H1 (cell line): ENCODE data around the gene APBB3. TPM values are rescaled to one million over a fixed set of nuclear protein-coding genes. Genes with fewer than 3 reads are reported as not detected.

Experiments used
- CTCF ChIA-PET: fragments of 300-600 bp; sonication (Branson Sonifier 250); formaldehyde crosslinking; loops from one replicate; lab custom pipeline; 2021; ENCODE audit not compliant: partially characterized antibody; lab: Charles Lee
- POLR2A ChIA-PET: fragments of 300-600 bp; sonication (Branson Sonifier 250); formaldehyde crosslinking; loops from one replicate; lab custom pipeline; 2021; ENCODE audit warnings: inconsistent platforms; ENCODE audit not compliant: partially characterized antibody; lab: Charles Lee
- DNase-seq, 2 experiments: peaks; one replicate each; pipeline versions ENCODE4 v3.0.0 to v3.0.0-alpha.2; 2010 to 2022; ENCODE audit warnings: low spot score in 2 of 2, low read depth in 1 of 2, mixed read lengths in 1 of 2
- FAIRE-seq: peaks from 2 replicates; lab custom pipeline; 2011; peaks lifted over from hg19 to GRCh38; lab: Jason Lieb, UNC
- H2AFZ ChIP-seq: 2 replicates; pipeline ENCODE4 v1.8.1; 2012; ENCODE audit warnings: low read length, inconsistent platforms
- H2AK5ac ChIP-seq: 2 replicates; pipeline ENCODE4 v1.6.1; 2013; ENCODE audit warnings: low read depth, low read length
- H2BK120ac ChIP-seq: replicated peaks from 2 replicates; pipeline ENCODE3; 2013; ENCODE audit warnings: low read depth, low read length, inconsistent platforms
- H2BK12ac ChIP-seq: 2 replicates; pipeline ENCODE4 v1.6.1; 2013; ENCODE audit warnings: low read depth, low read length
- H2BK15ac ChIP-seq: 2 replicates; pipeline ENCODE4 v1.6.1; 2013; ENCODE audit warnings: low read length
- H2BK20ac ChIP-seq: 2 replicates; pipeline ENCODE4 v1.6.1; 2013; ENCODE audit warnings: low read length
- H2BK5ac ChIP-seq: 2 replicates; pipeline ENCODE4 v1.6.1; 2013; ENCODE audit warnings: low read depth, low read length
- H3K14ac ChIP-seq: 2 replicates; pipeline ENCODE4 v1.6.1; 2013; ENCODE audit warnings: inconsistent platforms; ENCODE audit not compliant: insufficient read length
- H3K18ac ChIP-seq: 2 replicates; pipeline ENCODE4 v1.6.1; 2013; ENCODE audit warnings: low read length; ENCODE audit errors: extremely low read depth
- H3K23ac ChIP-seq: 2 replicates; pipeline ENCODE4 v1.6.1; 2013; ENCODE audit warnings: inconsistent platforms; ENCODE audit not compliant: insufficient read length
- H3K23me2 ChIP-seq: 2 replicates; pipeline ENCODE4 v1.6.1; 2013; ENCODE audit warnings: low read depth, low read length
- H3K27ac ChIP-seq: 2 replicates; pipeline ENCODE4 v1.6.1; 2011; ENCODE audit warnings: low read depth, low read length, inconsistent platforms
- H3K27me3 ChIP-seq, 4 experiments: replicated peaks in 1 of 4; 1 replicate in 1 of 4; 2 replicates in 3 of 4; pipeline versions ENCODE4 v1.6.1 to v1.8.1; 2011 to 2013; ENCODE audit warnings: low read length in 3 of 4, mild to moderate bottlenecking in 3 of 4, inconsistent platforms in 2 of 4, mixed read lengths in 2 of 4, moderate library complexity in 1 of 4; ENCODE audit not compliant: control insufficient read depth in 3 of 4, insufficient read depth in 3 of 4; ENCODE audit errors: extremely low read depth in 1 of 4
- H3K36me3 ChIP-seq, 4 experiments: 2 replicates each; pipeline versions ENCODE4 v1.6.1 to v1.8.1; 2011 to 2013; ENCODE audit warnings: mild to moderate bottlenecking in 4 of 4, low read length in 3 of 4, moderate library complexity in 2 of 4, control low read depth in 1 of 4, inconsistent platforms in 1 of 4; ENCODE audit not compliant: insufficient read depth in 4 of 4, control insufficient read depth in 2 of 4
- H3K4ac ChIP-seq: replicated peaks from 2 replicates; pipeline ENCODE3; 2013; ENCODE audit warnings: low read length, low read depth, mixed read lengths, inconsistent platforms; ENCODE audit not compliant: insufficient read length
- H3K4me1 ChIP-seq, 4 experiments: replicated peaks in 1 of 4; 1 replicate in 1 of 4; 2 replicates in 3 of 4; pipeline versions ENCODE4 v1.6.1 to v1.8.1; 2011 to 2013; ENCODE audit warnings: low read length in 3 of 4, inconsistent platforms in 2 of 4, mixed read lengths in 1 of 4; ENCODE audit not compliant: insufficient read depth in 4 of 4, control insufficient read depth in 3 of 4
- H3K4me2 ChIP-seq, 2 experiments: 2 replicates each; pipeline versions ENCODE4 v1.6.1 to v1.8.1; 2011 to 2013; ENCODE audit warnings: low read depth in 2 of 2, low read length in 2 of 2, control low read depth in 1 of 2, inconsistent platforms in 1 of 2, mild to moderate bottlenecking in 1 of 2; ENCODE audit not compliant: insufficient read depth in 1 of 2
- H3K4me3 ChIP-seq, 4 experiments: fragments of 200-600, 300-600 bp in 1 of 4; sonication (generic), shearing (Covaris generic), sonication (Bioruptor Twin) in 1 of 4; 2 replicates each; pipeline versions ENCODE4 v1.5.1 to v1.8.1; 2011 to 2016; ENCODE audit warnings: low read length in 4 of 4, low read depth in 3 of 4, control low read depth in 2 of 4, inconsistent platforms in 2 of 4, mild to moderate bottlenecking in 2 of 4, mixed read lengths in 1 of 4, moderate library complexity in 1 of 4; ENCODE audit not compliant: insufficient read depth in 2 of 4; ENCODE audit errors: extremely low read depth in 1 of 4
- H3K56ac ChIP-seq: replicated peaks from 2 replicates; pipeline ENCODE3; 2013; ENCODE audit warnings: low read depth, mild to moderate bottlenecking, mixed read lengths, low read length, inconsistent platforms; ENCODE audit not compliant: insufficient read length
- H3K79me1 ChIP-seq: 2 replicates; pipeline ENCODE4 v1.6.1; 2013; ENCODE audit warnings: low read depth, low read length, control low read depth
- H3K79me2 ChIP-seq, 2 experiments: 2 replicates each; pipeline versions ENCODE4 v1.6.1 to v1.8.1; 2012 to 2013; ENCODE audit warnings: low read length in 2 of 2, mild to moderate bottlenecking in 2 of 2, inconsistent platforms in 1 of 2; ENCODE audit not compliant: insufficient read depth in 2 of 2, control insufficient read depth in 1 of 2
- H3K9ac ChIP-seq, 4 experiments: replicated peaks in 1 of 4; 1 replicate in 1 of 4; 2 replicates in 3 of 4; pipeline versions ENCODE4 v1.6.1 to v1.8.1; 2011 to 2013; ENCODE audit warnings: low read depth in 3 of 4, low read length in 3 of 4, control low read depth in 2 of 4, mild to moderate bottlenecking in 2 of 4, moderate library complexity in 2 of 4, inconsistent platforms in 1 of 4; ENCODE audit errors: extremely low read depth in 1 of 4
- H3K9me3 ChIP-seq, 2 experiments: 2 replicates each; pipeline versions ENCODE4 v1.6.1 to v1.8.1; 2012 to 2013; ENCODE audit warnings: mild to moderate bottlenecking in 2 of 2, moderate library complexity in 2 of 2, control low read depth in 1 of 2, inconsistent platforms in 1 of 2, low read depth in 1 of 2, low read length in 1 of 2, mixed read lengths in 1 of 2; ENCODE audit not compliant: insufficient read depth in 2 of 2
- H4K20me1 ChIP-seq, 2 experiments: replicated peaks in 1 of 2; 2 replicates each; pipeline versions ENCODE3 to v1.8.1; 2011 to 2013; ENCODE audit warnings: inconsistent platforms in 2 of 2, low read length in 2 of 2, mild to moderate bottlenecking in 1 of 2; ENCODE audit not compliant: insufficient read depth in 2 of 2, control insufficient read depth in 1 of 2
- H4K5ac ChIP-seq: 2 replicates; pipeline ENCODE4 v1.6.1; 2013; ENCODE audit warnings: low read length, low read depth, mixed read lengths, inconsistent platforms; ENCODE audit not compliant: insufficient read length
- H4K8ac ChIP-seq: 2 replicates; pipeline ENCODE4 v1.8.0; 2013; ENCODE audit warnings: mild to moderate bottlenecking, moderate library complexity, low read length, inconsistent platforms; ENCODE audit not compliant: insufficient read depth; ENCODE audit errors: extremely low read depth
- H4K91ac ChIP-seq: replicated peaks from 2 replicates; pipeline ENCODE3; 2013; ENCODE audit warnings: low read length, mixed read lengths, inconsistent platforms; ENCODE audit not compliant: insufficient read length
- BRCA1 ChIP-seq: IDR thresholded peaks from 2 replicates; pipeline ENCODE4 v1.6.1; 2012; ENCODE audit warnings: low read depth, low read length, improper control_type of control experiment
- CHD2 ChIP-seq: IDR thresholded peaks from 2 replicates; pipeline ENCODE4 v1.6.1; 2012; ENCODE audit warnings: low read length, improper control_type of control experiment
- CTBP2 ChIP-seq: IDR thresholded peaks from 2 replicates; pipeline ENCODE4 v1.7.0; 2011; ENCODE audit warnings: borderline replicate concordance, mild to moderate bottlenecking, moderate library complexity, mixed read lengths, low read length; ENCODE audit not compliant: insufficient read depth, insufficient read length
- EGR1 ChIP-seq: IDR thresholded peaks from 2 replicates; pipeline ENCODE4 v1.6.1; 2011; ENCODE audit warnings: low read depth, low read length, borderline replicate concordance
- JUND ChIP-seq: IDR thresholded peaks from 2 replicates; pipeline ENCODE4 v1.6.1; 2011; ENCODE audit warnings: mild to moderate bottlenecking, improper control_type of control experiment, low read length
- KDM1A ChIP-seq: fragments of 200-600, 300-600 bp; sonication (generic); IDR thresholded peaks from 2 replicates; pipeline ENCODE4 v1.7.1; 2016; ENCODE audit warnings: mild to moderate bottlenecking, low read length, borderline replicate concordance
- MAFK ChIP-seq: IDR thresholded peaks from 2 replicates; pipeline ENCODE4 v1.6.1; 2012; ENCODE audit warnings: low read depth, mild to moderate bottlenecking, improper control_type of control experiment, low read length
- RXRA ChIP-seq: IDR thresholded peaks from 2 replicates; pipeline ENCODE4 v1.6.1; 2011; ENCODE audit warnings: low read depth, mild to moderate bottlenecking, low read length, moderate library complexity; ENCODE audit not compliant: insufficient read depth
- SIN3A ChIP-seq, 2 experiments: IDR thresholded peaks in 1 of 2; conservative IDR thresholded peaks in 1 of 2; 2 replicates each; pipeline ENCODE4 v1.6.1; 2011 to 2012; ENCODE audit warnings: low read length in 2 of 2, improper control_type of control experiment in 1 of 2, low read depth in 1 of 2, mild to moderate bottlenecking in 1 of 2
- SP2 ChIP-seq: IDR thresholded peaks from 2 replicates; pipeline ENCODE4 v1.6.1; 2012; ENCODE audit warnings: mild to moderate bottlenecking, low read length, inconsistent platforms
- SRF ChIP-seq: IDR thresholded peaks from 2 replicates; pipeline ENCODE4 v1.6.1; 2011; ENCODE audit warnings: mild to moderate bottlenecking, low read depth, low read length, moderate library complexity
- SUZ12 ChIP-seq: fragments of 200-600 bp; sonication (generic); IDR thresholded peaks from 2 replicates; pipeline ENCODE4 v1.6.1; 2012; ENCODE audit warnings: mild to moderate bottlenecking, inconsistent platforms, low read length, moderate library complexity, mixed read lengths
- TCF12 ChIP-seq: IDR thresholded peaks from 2 replicates; pipeline ENCODE4 v1.6.1; 2011; ENCODE audit warnings: low read depth, mild to moderate bottlenecking, low read length
- TEAD4 ChIP-seq: IDR thresholded peaks from 2 replicates; pipeline ENCODE4 v1.6.1; 2012; ENCODE audit warnings: low read depth, low read length, inconsistent platforms, mixed read lengths
- WGBS, 2 experiments: shearing (Covaris generic) in 1 of 2; methylation state at CpG; one replicate each; pipeline versions ENCODE4 v1.1.6 to v1.1.7; 2013 to 2015; ENCODE audit warnings: low lambda C conversion rate in 2 of 2, mixed read lengths in 2 of 2, inconsistent platforms in 1 of 2, low coverage in 1 of 2, missing lambda C conversion rate in 1 of 2; ENCODE audit not compliant: insufficient replicate concordance in 2 of 2, insufficient coverage in 1 of 2, insufficient read length in 1 of 2; ENCODE audit errors: extremely low coverage in 1 of 2, missing lambda C conversion rate in 1 of 2; 5-methylcytosine and 5-hydroxymethylcytosine counted together
- polyA plus RNA-seq, 7 experiments: library from polyadenylated mRNA; depleted of rRNA in 3 of 7; stranded (reverse) in 5 of 7; unstranded in 2 of 7; fragments of >200 nt in 5 of 7; fragments of 200-250 nt in 2 of 7; gene quantifications; 1 replicate in 5 of 7; 2 replicates in 1 of 7; 4 replicates in 1 of 7; pipeline versions ENCODE4 v1.2.1 to v1.2.3, GENCODE V29; 2011 to 2013; ENCODE audit warnings: missing spikeins in 2 of 7, mixed read lengths in 2 of 7
- total RNA-seq: library from RNA; stranded (reverse); fragmentation: NEBNext Ultra II Directional; extraction: Animal tissue kit (Norgen Biotek cat#: 25700); gene quantifications from 2 replicates; pipeline ENCODE4 v1.2.1, GENCODE V29; 2021
- TF ChIP-seq, protein P1 (sequence below): IDR thresholded peaks from 2 replicates; pipeline ENCODE4 v1.6.1; 2011; ENCODE audit warnings: low read length, improper control_type of control experiment

The APBB3 gene
- total and polyA plus RNA-seq, 2 of the 8 experiments (the other 6 are each of a cell fraction or from before 2014, with no cell fraction given), result 16.0 to 21.9 TPM

DNA sequence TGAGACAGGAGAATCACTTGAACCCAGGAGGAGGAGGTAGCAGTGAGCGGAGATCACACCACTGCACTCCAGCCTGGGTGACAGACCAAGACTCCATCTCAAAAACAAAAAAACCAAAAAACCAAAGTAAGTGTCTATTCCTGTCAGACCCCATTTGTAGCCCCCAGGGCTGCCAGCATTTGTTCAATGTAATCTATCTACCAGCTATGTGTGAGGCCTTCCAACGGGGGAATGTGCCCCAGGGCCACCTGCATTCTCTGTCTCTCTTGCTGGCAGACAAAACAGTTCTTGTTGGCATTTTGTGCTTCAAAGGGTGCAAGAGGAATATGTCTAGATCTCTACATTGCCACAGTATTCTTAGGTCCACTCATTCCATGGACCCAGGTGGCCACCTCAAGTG, 34.4 kb upstream of the APBB3 start:
- Histone ChIP-seq H2BK20ac (no peak overlapping the region), H3K36me3 (no peaks in the 10 kb centered on the region), H3K4me3 (no peak overlapping the region), H3K79me2 (no peaks in the 10 kb centered on the region), H3K9ac (no peak overlapping the region), H3K18ac (no peak overlapping the region), H2BK15ac (no peak overlapping the region), H3K27ac (no peak overlapping the region), H4K91ac (no peak overlapping the region), H4K5ac (no peak overlapping the region), H2AFZ (no peak overlapping the region), H3K4ac (no peak overlapping the region), H3K79me1 (no peaks in the 10 kb centered on the region), H4K8ac (no peak overlapping the region), H2BK120ac (no peak overlapping the region), H3K23me2 (no peaks in the 10 kb centered on the region), H2AK5ac (no peak overlapping the region), H3K4me1 (no peaks in the 10 kb centered on the region), H3K4me2 (no peak overlapping the region), H3K9me3 (no peaks in the 10 kb centered on the region), H3K23ac (no peak overlapping the region), H3K14ac (no peak overlapping the region), H4K20me1 (no peaks in the 10 kb centered on the region), H3K56ac (no peak overlapping the region), H3K27me3 (no peaks in the 10 kb centered on the region), H2BK12ac (no peak overlapping the region), H2BK5ac (no peak overlapping the region)
- ChIA-PET CTCF (no interaction called here), POLR2A (no interaction called here)
- FAIRE-seq, result no peak
- no peak for DNase-seq
- 73% methylated on average over 2 of the region's 2 CpGs; no CpG with 5 or more reads in 1 of the 2 experiments for WGBS, 2 experiments
- TF ChIP-seq BRCA1 (no peak), EGR1 (no peak), JUND (no peak), SRF (no peak), CHD2 (no peak), SP2 (no peak), RXRA (no peak), SUZ12 (no peak), SIN3A (conservative IDR thresholded peaks at IDR 0.05 in 1 of 2, IDR thresholded peaks at IDR 0.05 in 1 of 2; ENCODE audit: low read depth in 1 of 2, low read length in 2 of 2) (no peak), MAFK (no peak), TEAD4 (no peak), CTBP2 (no peak), TCF12 (no peak), KDM1A (no peak)
- TF ChIP-seq, protein P1, sequence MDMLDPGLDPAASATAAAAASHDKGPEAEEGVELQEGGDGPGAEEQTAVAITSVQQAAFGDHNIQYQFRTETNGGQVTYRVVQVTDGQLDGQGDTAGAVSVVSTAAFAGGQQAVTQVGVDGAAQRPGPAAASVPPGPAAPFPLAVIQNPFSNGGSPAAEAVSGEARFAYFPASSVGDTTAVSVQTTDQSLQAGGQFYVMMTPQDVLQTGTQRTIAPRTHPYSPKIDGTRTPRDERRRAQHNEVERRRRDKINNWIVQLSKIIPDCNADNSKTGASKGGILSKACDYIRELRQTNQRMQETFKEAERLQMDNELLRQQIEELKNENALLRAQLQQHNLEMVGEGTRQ, result no peak
